ENCODE data around the gene GSG1L.
"Not testable (repeated sequence)": the region's sequence is repeated elsewhere in the genome, so short reads cannot be mapped to it uniquely, and the experiment has no call there.

The GSG1L gene

DNA sequence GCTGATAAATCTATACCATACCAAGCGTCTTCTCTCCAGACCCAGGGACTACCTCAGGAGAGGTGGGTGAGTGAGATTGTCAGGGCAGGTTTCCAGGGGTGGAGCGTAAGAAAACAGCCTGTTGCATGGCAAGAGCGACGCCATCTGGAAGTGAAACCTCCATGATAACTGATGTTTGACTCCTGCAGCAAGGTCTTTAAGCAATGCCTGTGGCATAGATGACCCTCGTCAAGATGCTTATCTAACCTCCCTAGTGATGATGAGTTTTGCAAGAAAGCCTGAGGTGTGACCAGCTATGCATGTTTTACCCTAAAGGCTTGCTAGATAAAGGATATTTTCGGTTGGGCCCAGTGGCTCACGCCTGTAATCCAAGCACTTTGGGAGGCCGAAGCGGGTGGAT is 71.6 kb downstream of the GSG1L start:
- no peaks in the 10 kb centered on the region for H3K36me3 ChIP-seq (ENCODE audit: control insufficient read depth in 2 of 2, insufficient read depth in 2 of 2, low read length in 2 of 2)
- no peaks in the 10 kb centered on the region for H3K4me1 ChIP-seq (ENCODE audit: control insufficient read depth in 2 of 2, insufficient read depth in 2 of 2, low read length in 2 of 2)
- no peak overlapping the region for H3K27ac ChIP-seq (ENCODE audit: low read depth in 2 of 2, low read length in 2 of 2)
- no peak overlapping the region for H3K9ac ChIP-seq (ENCODE audit: low read depth in 1 of 2, low read length in 2 of 2)
- no peak overlapping the region for H3K4me3 ChIP-seq (ENCODE audit: low read length in 2 of 2)
- H3K9me3 ChIP-seq (ENCODE audit: control insufficient read depth in 2 of 2, low read length in 2 of 2): no peaks in the 10 kb centered on the region
- H3K27me3 ChIP-seq (ENCODE audit: control insufficient read depth in 2 of 2, insufficient read depth in 2 of 2, low read length in 2 of 2): no peaks in the 10 kb centered on the region

DNA sequence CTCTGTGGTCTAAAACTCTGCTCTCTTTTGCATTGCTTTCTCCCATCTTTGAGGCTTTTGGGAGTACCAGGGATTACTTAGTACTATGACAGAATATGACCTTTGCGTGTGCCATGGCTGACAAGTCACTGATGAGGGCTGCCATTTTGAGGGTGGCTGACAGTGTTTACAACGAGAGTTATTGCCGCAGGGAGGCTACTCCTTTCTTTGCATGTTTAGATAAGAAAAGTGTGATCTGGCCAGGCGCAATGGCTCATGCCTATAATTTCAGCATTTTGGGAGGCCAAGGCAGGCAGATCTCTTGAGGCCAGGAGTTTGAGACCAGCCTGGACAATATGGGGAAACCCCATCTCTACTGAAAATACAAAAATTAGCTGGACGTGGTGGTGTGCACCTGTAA is 77.5 kb downstream of the GSG1L start:
- no peaks in the 10 kb centered on the region for H3K27me3 ChIP-seq (ENCODE audit: control insufficient read depth in 2 of 2, insufficient read depth in 2 of 2, low read length in 2 of 2)
- no peak overlapping the region for H3K27ac ChIP-seq (ENCODE audit: low read depth in 2 of 2, low read length in 2 of 2)
- no peaks in the 10 kb centered on the region for H3K36me3 ChIP-seq (ENCODE audit: control insufficient read depth in 2 of 2, insufficient read depth in 2 of 2, low read length in 2 of 2)
- no peaks in the 10 kb centered on the region for H3K4me1 ChIP-seq (ENCODE audit: control insufficient read depth in 2 of 2, insufficient read depth in 2 of 2, low read length in 2 of 2)
- H3K4me3 ChIP-seq (ENCODE audit: low read length in 2 of 2): no peak overlapping the region
- no peaks in the 10 kb centered on the region for H3K9me3 ChIP-seq (ENCODE audit: control insufficient read depth in 2 of 2, low read length in 2 of 2)
- H3K9ac ChIP-seq (ENCODE audit: low read depth in 1 of 2, low read length in 2 of 2): no peak overlapping the region

DNA sequence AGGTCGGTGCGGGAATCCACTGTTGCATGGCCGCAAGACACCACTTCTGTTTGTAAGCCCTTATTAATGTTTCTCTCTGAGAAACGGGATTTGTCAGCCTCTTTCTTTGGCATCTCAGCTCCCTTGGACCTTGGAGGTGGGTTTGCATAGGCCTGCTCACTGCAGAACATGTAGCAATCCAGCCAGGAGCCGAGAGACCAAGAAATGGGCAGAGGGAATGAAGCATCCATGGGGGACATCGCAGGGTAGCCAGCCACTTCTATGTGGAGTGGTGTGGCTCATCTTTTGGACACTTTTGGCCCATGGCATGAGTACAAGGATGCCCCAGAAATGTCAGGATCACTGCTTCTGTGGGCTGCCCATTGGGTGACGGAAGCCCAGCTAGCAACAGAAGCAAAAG is 79.4 kb downstream of the GSG1L start:
- no peaks in the 10 kb centered on the region for H3K36me3 ChIP-seq (ENCODE audit: control insufficient read depth in 2 of 2, insufficient read depth in 2 of 2, low read length in 2 of 2)
- no peaks in the 10 kb centered on the region for H3K4me1 ChIP-seq (ENCODE audit: control insufficient read depth in 2 of 2, insufficient read depth in 2 of 2, low read length in 2 of 2)
- H3K9me3 ChIP-seq (ENCODE audit: control insufficient read depth in 2 of 2, low read length in 2 of 2): no peaks in the 10 kb centered on the region
- no peaks in the 10 kb centered on the region for H3K27me3 ChIP-seq (ENCODE audit: control insufficient read depth in 2 of 2, insufficient read depth in 2 of 2, low read length in 2 of 2)
- H3K27ac ChIP-seq (ENCODE audit: low read depth in 2 of 2, low read length in 2 of 2): no peak overlapping the region
- no peak overlapping the region for H3K9ac ChIP-seq (ENCODE audit: low read depth in 1 of 2, low read length in 2 of 2)
- no peak overlapping the region for H3K4me3 ChIP-seq (ENCODE audit: low read length in 2 of 2)

- H3K9ac ChIP-seq (ENCODE audit: low read depth in 1 of 2, low read length in 2 of 2): no peak overlapping the region
- H3K27me3 ChIP-seq (ENCODE audit: control insufficient read depth in 2 of 2, insufficient read depth in 2 of 2, low read length in 2 of 2): no peaks in the 10 kb centered on the region
- no peaks in the 10 kb centered on the region for H3K9me3 ChIP-seq (ENCODE audit: control insufficient read depth in 2 of 2, low read length in 2 of 2)
- no peaks in the 10 kb centered on the region for H3K4me1 ChIP-seq (ENCODE audit: control insufficient read depth in 2 of 2, insufficient read depth in 2 of 2, low read length in 2 of 2)
- no peak overlapping the region for H3K27ac ChIP-seq (ENCODE audit: low read depth in 2 of 2, low read length in 2 of 2)
- H3K36me3 ChIP-seq (ENCODE audit: control insufficient read depth in 2 of 2, insufficient read depth in 2 of 2, low read length in 2 of 2): no peaks in the 10 kb centered on the region
- no peak overlapping the region for H3K4me3 ChIP-seq (ENCODE audit: low read length in 2 of 2)
These were observed 80.3 kb downstream of the GSG1L start for GRCh38 chr16:27983244-27983643.

DNA sequence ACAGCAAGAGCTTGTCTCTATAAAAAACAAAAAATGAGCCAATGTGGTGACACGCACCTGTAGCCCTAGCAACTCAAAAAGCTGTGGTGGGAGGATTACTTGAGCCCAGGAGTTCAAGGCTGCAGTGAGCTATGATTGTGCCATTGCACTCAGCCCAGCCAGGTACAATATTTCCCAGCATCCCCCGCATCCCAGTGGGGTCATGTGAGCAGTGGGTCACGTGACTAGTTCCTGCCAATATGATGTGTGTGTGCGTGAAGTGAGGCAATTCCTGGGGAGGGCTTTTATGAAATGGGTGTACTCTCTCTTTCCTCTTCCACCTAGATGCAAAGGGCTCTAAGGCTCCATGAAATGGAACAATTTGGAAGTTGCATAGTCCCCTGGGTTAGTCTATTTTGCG is 81.3 kb downstream of the GSG1L start:
- H3K4me3 ChIP-seq (ENCODE audit: low read length in 2 of 2): no peak overlapping the region
- no peaks in the 10 kb centered on the region for H3K9me3 ChIP-seq (ENCODE audit: control insufficient read depth in 2 of 2, low read length in 2 of 2)
- H3K4me1 ChIP-seq (ENCODE audit: control insufficient read depth in 2 of 2, insufficient read depth in 2 of 2, low read length in 2 of 2): no peaks in the 10 kb centered on the region
- no peaks in the 10 kb centered on the region for H3K27me3 ChIP-seq (ENCODE audit: control insufficient read depth in 2 of 2, insufficient read depth in 2 of 2, low read length in 2 of 2)
- H3K36me3 ChIP-seq (ENCODE audit: control insufficient read depth in 2 of 2, insufficient read depth in 2 of 2, low read length in 2 of 2): no peaks in the 10 kb centered on the region
- H3K27ac ChIP-seq (ENCODE audit: low read depth in 2 of 2, low read length in 2 of 2): no peak overlapping the region
- no peak overlapping the region for H3K9ac ChIP-seq (ENCODE audit: low read depth in 1 of 2, low read length in 2 of 2)

- Histone ChIP-seq H3K36me3 (ENCODE audit: control insufficient read depth in 2 of 2, insufficient read depth in 2 of 2, low read length in 2 of 2) (no peaks in the 10 kb centered on the region), H3K4me3 (ENCODE audit: low read length in 2 of 2) (no peak overlapping the region), H3K9me3 (ENCODE audit: control insufficient read depth in 2 of 2, low read length in 2 of 2) (no peaks in the 10 kb centered on the region), H3K4me1 (ENCODE audit: control insufficient read depth in 2 of 2, insufficient read depth in 2 of 2, low read length in 2 of 2) (no peaks in the 10 kb centered on the region), H3K9ac (ENCODE audit: low read depth in 1 of 2, low read length in 2 of 2) (no peak overlapping the region), H3K27ac (ENCODE audit: low read depth in 2 of 2, low read length in 2 of 2) (no peak overlapping the region), H3K27me3 (ENCODE audit: control insufficient read depth in 2 of 2, insufficient read depth in 2 of 2, low read length in 2 of 2) (peaks cover 0 to 3% of the 10 kb centered on the region in 2 donors)
These were observed 82.4 kb downstream of the GSG1L start for GRCh38 chr16:27980919-27981700.

GRCh38 chr16:27980076-27980775 is 83.3 kb downstream of the GSG1L start:
- H3K4me1 ChIP-seq (ENCODE audit: control insufficient read depth in 2 of 2, insufficient read depth in 2 of 2, low read length in 2 of 2): no peaks in the 10 kb centered on the region
- no peak overlapping the region for H3K4me3 ChIP-seq (ENCODE audit: low read length in 2 of 2)
- no peak overlapping the region for H3K27ac ChIP-seq (ENCODE audit: low read depth in 2 of 2, low read length in 2 of 2)
- H3K9ac ChIP-seq (ENCODE audit: low read depth in 1 of 2, low read length in 2 of 2): no peak overlapping the region
- H3K27me3 ChIP-seq (ENCODE audit: control insufficient read depth in 2 of 2, insufficient read depth in 2 of 2, low read length in 2 of 2): peaks cover 0 to 3% of the 10 kb centered on the region in 2 donors
- no peaks in the 10 kb centered on the region for H3K9me3 ChIP-seq (ENCODE audit: control insufficient read depth in 2 of 2, low read length in 2 of 2)
- no peaks in the 10 kb centered on the region for H3K36me3 ChIP-seq (ENCODE audit: control insufficient read depth in 2 of 2, insufficient read depth in 2 of 2, low read length in 2 of 2)

DNA sequence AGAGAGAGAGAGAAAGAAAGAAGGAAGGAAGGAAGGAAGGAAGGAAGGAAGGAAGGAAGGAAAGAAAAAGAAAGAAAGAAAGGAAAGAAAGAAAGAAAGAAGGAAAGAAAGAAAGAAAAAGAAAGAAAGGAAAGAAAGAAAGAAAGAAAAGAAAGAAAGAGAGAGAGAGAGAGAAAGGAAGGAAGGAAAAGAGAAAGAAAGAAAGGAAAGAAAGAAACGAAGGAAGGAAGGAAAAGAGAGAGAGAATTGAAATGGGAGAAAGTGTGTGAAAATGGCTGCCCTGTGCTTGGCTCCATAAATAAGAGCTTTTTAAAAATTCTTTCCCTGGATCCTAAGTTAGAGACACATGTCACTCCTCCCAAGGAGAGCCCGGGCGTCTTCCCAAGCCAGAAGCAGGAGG is 83.8 kb downstream of the GSG1L start:
- H3K27ac ChIP-seq (ENCODE audit: low read depth in 2 of 2, low read length in 2 of 2); H3K9me3 ChIP-seq (ENCODE audit: control insufficient read depth in 2 of 2, low read length in 2 of 2); H3K4me1 ChIP-seq (ENCODE audit: control insufficient read depth in 2 of 2, insufficient read depth in 2 of 2, low read length in 2 of 2); H3K27me3 ChIP-seq (ENCODE audit: control insufficient read depth in 2 of 2, insufficient read depth in 2 of 2, low read length in 2 of 2); H3K4me3 ChIP-seq (ENCODE audit: low read length in 2 of 2); H3K36me3 ChIP-seq (ENCODE audit: control insufficient read depth in 2 of 2, insufficient read depth in 2 of 2, low read length in 2 of 2); H3K9ac ChIP-seq (ENCODE audit: low read depth in 1 of 2, low read length in 2 of 2): not testable (repeated sequence)

GRCh38 chr16:27978876-27979275 is 84.6 kb downstream of the GSG1L start:
- Histone ChIP-seq H3K9ac (ENCODE audit: low read depth in 1 of 2, low read length in 2 of 2) (no peak overlapping the region), H3K4me3 (ENCODE audit: low read length in 2 of 2) (no peak overlapping the region), H3K4me1 (ENCODE audit: control insufficient read depth in 2 of 2, insufficient read depth in 2 of 2, low read length in 2 of 2) (no peaks in the 10 kb centered on the region), H3K27me3 (ENCODE audit: control insufficient read depth in 2 of 2, insufficient read depth in 2 of 2, low read length in 2 of 2) (peaks cover 0 to 3% of the 10 kb centered on the region in 2 donors), H3K36me3 (ENCODE audit: control insufficient read depth in 2 of 2, insufficient read depth in 2 of 2, low read length in 2 of 2) (no peaks in the 10 kb centered on the region), H3K27ac (ENCODE audit: low read depth in 2 of 2, low read length in 2 of 2) (no peak overlapping the region), H3K9me3 (ENCODE audit: control insufficient read depth in 2 of 2, low read length in 2 of 2) (no peaks in the 10 kb centered on the region)

- Histone ChIP-seq H3K27ac (ENCODE audit: low read depth in 2 of 2, low read length in 2 of 2) (no peak overlapping the region), H3K9ac (ENCODE audit: low read depth in 1 of 2, low read length in 2 of 2) (no peak overlapping the region), H3K4me1 (ENCODE audit: control insufficient read depth in 2 of 2, insufficient read depth in 2 of 2, low read length in 2 of 2) (no peaks in the 10 kb centered on the region), H3K27me3 (ENCODE audit: control insufficient read depth in 2 of 2, insufficient read depth in 2 of 2, low read length in 2 of 2) (peaks cover 0 to 3% of the 10 kb centered on the region in 2 donors), H3K9me3 (ENCODE audit: control insufficient read depth in 2 of 2, low read length in 2 of 2) (no peaks in the 10 kb centered on the region), H3K4me3 (ENCODE audit: low read length in 2 of 2) (no peak overlapping the region), H3K36me3 (ENCODE audit: control insufficient read depth in 2 of 2, insufficient read depth in 2 of 2, low read length in 2 of 2) (no peaks in the 10 kb centered on the region)
These were observed 85.5 kb downstream of the GSG1L start for GRCh38 chr16:27977966-27978365.

Measured in mucosa of rectum (tissue), 2 donors.